IPS-15b (cell line): Measurements from ENCODE around the gene SMARCA2.
A peak's percentile ranks its signal among the peaks of the same experiment; 100 is the strongest.

ENCODE experiments used
- H3K27me3 ChIP-seq: one replicate; pipeline ENCODE4 v1.6.1; 2013; ENCODE audit warnings: low read length; ENCODE audit not compliant: control insufficient read depth, insufficient read depth
- H3K36me3 ChIP-seq: one replicate; pipeline ENCODE4 v1.6.1; 2013; ENCODE audit warnings: low read length; ENCODE audit not compliant: control insufficient read depth, insufficient read depth
- H3K4me1 ChIP-seq: one replicate; pipeline ENCODE4 v1.6.1; 2013; ENCODE audit warnings: mild to moderate bottlenecking, low read length; ENCODE audit not compliant: control insufficient read depth, insufficient read depth
- H3K4me3 ChIP-seq: one replicate; pipeline ENCODE4 v1.5.1; 2013; ENCODE audit warnings: low read depth, low read length
- H3K9ac ChIP-seq: one replicate; pipeline ENCODE4 v1.6.1; 2013; ENCODE audit warnings: low read depth, mild to moderate bottlenecking, low read length
- H3K9me3 ChIP-seq: one replicate; pipeline ENCODE4 v1.6.1; 2013; ENCODE audit warnings: mild to moderate bottlenecking, low read length; ENCODE audit not compliant: control insufficient read depth, insufficient read depth

Gene SMARCA2

DNA sequence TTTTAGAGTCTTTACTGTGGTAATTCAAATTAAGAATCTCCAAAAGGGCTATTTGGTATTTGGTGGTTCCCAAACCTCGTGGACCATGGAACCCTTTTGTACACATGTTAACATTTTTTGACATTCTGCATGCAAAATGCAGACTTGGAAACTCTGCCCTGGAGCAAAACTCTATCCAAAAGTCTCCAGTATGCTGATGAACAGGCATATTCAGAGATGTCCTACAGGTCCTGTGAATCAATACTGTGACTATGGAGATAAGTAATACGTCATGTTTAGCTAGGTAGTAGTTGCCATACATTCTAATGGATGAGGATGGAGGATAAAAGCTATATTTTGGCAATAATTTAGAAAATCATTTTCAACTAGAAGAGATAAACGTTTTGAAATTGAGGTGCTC lies 218.1 kb downstream of the SMARCA2 start:
- H3K9ac ChIP-seq, result no peak overlapping the region
- no peaks in the 10 kb centered on the region for H3K4me1 ChIP-seq
- H3K27me3 ChIP-seq, result no peaks in the 10 kb centered on the region
- no peaks in the 10 kb centered on the region for H3K9me3 ChIP-seq
- no peak overlapping the region for H3K4me3 ChIP-seq
- H3K36me3 ChIP-seq, result no peaks in the 10 kb centered on the region

GRCh38 chr9:2234371-2234893 lies 219.3 kb downstream of the SMARCA2 start:
- H3K36me3 ChIP-seq, result no peaks in the 10 kb centered on the region
- H3K9me3 ChIP-seq, result no peaks in the 10 kb centered on the region
- no peaks in the 10 kb centered on the region for H3K4me1 ChIP-seq
- no peak overlapping the region for H3K4me3 ChIP-seq
- no peaks in the 10 kb centered on the region for H3K27me3 ChIP-seq
- H3K9ac ChIP-seq, result no peak overlapping the region

DNA sequence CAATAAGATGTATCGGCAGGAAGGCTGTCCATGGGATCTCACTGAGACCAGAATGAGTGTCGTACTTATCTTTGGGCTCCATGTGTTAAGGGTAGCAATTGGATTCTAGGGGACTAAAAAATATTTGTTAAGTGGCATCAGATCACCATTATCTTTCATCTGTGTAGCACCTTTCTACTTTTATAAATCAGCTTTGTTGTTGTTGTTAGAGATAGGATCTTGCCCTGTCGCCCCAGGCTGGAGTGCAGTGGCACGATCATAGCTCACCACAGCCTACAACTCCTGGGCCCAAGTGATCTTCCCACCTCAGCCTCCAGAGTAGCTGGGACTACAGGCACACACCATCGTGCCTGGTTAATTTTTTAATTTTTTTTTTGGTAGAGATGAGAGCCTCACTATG lies 220.5 kb downstream of the SMARCA2 start:
- Histone ChIP-seq H3K4me1 (no peaks in the 10 kb centered on the region), H3K4me3 (no peak overlapping the region), H3K36me3 (no peaks in the 10 kb centered on the region), H3K9me3 (no peaks in the 10 kb centered on the region), H3K9ac (no peak overlapping the region), H3K27me3 (no peaks in the 10 kb centered on the region)

DNA sequence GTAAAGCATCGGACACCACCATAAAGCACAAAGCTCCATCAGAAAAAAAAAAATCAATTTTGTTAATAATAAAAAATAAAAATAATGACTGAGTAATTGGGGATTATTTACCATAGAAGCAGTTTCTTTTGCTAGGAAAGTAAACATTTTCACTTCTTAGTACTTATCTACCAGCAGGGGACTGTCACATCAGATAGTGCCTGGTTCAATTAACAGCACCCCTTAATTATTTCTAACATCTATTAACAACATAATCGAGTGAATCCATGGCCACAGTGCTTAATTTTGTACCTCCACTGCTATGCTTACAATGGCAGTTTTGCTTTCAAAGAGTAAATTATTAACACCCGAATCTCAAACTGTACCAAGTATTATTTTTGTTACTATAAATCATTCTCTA lies 221.7 kb downstream of the SMARCA2 start:
- peaks cover 3% of the 10 kb centered on the region for H3K4me1 ChIP-seq
- no peaks in the 10 kb centered on the region for H3K36me3 ChIP-seq
- no peaks in the 10 kb centered on the region for H3K9me3 ChIP-seq
- H3K27me3 ChIP-seq, result no peaks in the 10 kb centered on the region
- H3K9ac ChIP-seq, result no peak overlapping the region
- H3K4me3 ChIP-seq, result no peak overlapping the region

GRCh38 chr9:2241461-2241835 lies 226.3 kb downstream of the SMARCA2 start:
- peaks cover 11% of the 10 kb centered on the region for H3K4me1 ChIP-seq
- H3K36me3 ChIP-seq, result no peaks in the 10 kb centered on the region
- H3K9me3 ChIP-seq, result no peaks in the 10 kb centered on the region
- H3K4me3 ChIP-seq, result peak overlapping the region; percentile 61
- peak overlapping the region; percentile 56 for H3K9ac ChIP-seq
- H3K27me3 ChIP-seq, result no peaks in the 10 kb centered on the region

GRCh38 chr9:2241836-2242741 lies 226.9 kb downstream of the SMARCA2 start:
- Histone ChIP-seq H3K9me3 (no peaks in the 10 kb centered on the region), H3K4me1 (peaks cover 11% of the 10 kb centered on the region), H3K27me3 (no peaks in the 10 kb centered on the region), H3K9ac (peak overlapping the region; percentile 57), H3K4me3 (peak overlapping the region; percentile 61), H3K36me3 (no peaks in the 10 kb centered on the region)

DNA sequence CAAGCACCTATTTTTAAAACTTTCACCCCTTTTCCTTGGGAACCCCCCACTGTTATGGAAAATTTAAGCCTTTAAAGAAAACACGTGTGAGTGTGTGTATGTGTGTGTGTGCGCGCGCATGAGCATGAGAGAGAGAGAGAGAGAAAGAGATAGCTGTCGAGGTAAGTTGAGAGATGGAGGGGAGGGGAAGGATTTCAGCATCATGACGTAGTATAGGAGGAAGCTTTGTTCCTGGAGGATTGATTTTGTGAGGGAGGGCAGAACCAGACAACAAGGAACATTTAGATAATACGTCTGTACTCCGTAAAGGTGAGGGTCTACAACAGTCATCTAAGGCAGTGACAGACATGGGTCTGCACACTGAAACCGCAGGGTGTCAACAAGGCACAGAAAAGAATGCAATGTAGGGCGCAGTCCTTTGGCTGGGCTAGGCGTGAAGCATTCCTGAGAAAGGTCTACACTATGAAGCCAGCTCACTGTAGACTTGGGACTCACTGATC lies 227.7 kb downstream of the SMARCA2 start:
- no peaks in the 10 kb centered on the region for H3K27me3 ChIP-seq
- no peak overlapping the region for H3K9ac ChIP-seq
- peak overlapping the region; percentile 61 for H3K4me3 ChIP-seq
- no peaks in the 10 kb centered on the region for H3K36me3 ChIP-seq
- H3K9me3 ChIP-seq, result no peaks in the 10 kb centered on the region
- H3K4me1 ChIP-seq, result peaks cover 11% of the 10 kb centered on the region
